GM12875 (cell line): Measurements from ENCODE around the gene POGK.

ENCODE experiments used
- H3K4me3 ChIP-seq: one replicate; pipeline ENCODE4 v1.5.1; 2011; ENCODE audit warnings: low read depth, low read length, control low read depth
- TF ChIP-seq, protein P1 (sequence below): IDR thresholded peaks from 2 replicates; pipeline ENCODE4 v1.5.1; 2011; ENCODE audit warnings: low read depth, mild to moderate bottlenecking, control low read depth, inconsistent platforms, low read length, moderate library complexity, borderline replicate concordance; ENCODE audit not compliant: insufficient read depth

Gene POGK

DNA sequence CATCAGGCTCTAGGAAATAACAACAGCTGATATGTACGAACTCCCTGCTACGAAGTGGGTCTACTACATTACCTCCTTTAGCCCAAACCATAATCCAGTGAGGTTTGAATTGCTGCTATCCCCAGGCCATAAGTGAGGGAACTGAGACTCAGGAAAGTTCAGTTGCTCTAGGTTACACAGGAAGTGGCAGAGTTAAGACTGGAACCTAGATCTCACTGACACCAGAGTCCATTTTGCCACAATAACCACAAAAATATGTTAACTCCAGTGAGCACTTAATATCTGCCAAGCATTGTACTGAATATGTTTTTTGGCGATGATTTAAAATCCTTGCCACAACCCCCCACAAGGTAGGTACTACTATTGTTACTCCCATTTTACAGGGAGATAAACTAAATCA, 45.7 kb downstream of the POGK start:
- H3K4me3 ChIP-seq = no peak overlapping the region
- TF ChIP-seq, protein P1, sequence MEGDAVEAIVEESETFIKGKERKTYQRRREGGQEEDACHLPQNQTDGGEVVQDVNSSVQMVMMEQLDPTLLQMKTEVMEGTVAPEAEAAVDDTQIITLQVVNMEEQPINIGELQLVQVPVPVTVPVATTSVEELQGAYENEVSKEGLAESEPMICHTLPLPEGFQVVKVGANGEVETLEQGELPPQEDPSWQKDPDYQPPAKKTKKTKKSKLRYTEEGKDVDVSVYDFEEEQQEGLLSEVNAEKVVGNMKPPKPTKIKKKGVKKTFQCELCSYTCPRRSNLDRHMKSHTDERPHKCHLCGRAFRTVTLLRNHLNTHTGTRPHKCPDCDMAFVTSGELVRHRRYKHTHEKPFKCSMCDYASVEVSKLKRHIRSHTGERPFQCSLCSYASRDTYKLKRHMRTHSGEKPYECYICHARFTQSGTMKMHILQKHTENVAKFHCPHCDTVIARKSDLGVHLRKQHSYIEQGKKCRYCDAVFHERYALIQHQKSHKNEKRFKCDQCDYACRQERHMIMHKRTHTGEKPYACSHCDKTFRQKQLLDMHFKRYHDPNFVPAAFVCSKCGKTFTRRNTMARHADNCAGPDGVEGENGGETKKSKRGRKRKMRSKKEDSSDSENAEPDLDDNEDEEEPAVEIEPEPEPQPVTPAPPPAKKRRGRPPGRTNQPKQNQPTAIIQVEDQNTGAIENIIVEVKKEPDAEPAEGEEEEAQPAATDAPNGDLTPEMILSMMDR = no peak

DNA sequence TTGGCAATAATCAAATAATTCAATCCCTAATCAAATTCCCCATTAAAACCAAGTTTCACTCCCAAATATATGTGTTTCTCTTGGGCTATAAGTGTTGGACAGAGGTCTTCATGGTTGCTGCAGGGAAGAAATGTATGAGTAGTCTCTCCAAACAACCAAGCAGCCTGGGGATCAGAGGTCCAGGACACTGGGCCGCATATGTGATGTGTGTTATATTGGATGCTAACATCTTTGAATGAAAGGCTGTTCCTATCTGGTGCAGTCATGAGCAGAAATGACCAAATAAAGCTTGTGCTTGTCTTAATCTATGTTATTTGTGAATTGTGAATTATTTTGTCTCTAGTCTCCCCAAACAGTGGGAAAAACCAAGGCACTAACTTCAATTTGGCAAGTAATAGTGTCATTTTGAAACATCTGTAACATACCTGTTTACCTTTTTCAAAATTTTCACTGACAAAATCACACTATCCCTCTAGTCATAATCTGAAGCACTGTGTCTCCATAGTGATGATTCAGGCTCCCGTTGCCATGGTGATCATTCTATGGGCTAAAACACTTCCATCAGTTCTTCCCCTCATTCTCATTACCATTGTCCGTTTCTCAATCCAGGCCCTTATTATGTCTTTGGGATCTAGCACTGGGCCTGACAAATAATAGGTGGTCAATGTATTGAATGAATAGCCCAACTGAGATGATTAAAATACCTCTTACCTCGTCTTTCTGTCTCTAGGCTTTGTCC, 49.3 kb downstream of the POGK start:
- TF ChIP-seq, protein P1 = no peak
- H3K4me3 ChIP-seq = no peak overlapping the region

DNA sequence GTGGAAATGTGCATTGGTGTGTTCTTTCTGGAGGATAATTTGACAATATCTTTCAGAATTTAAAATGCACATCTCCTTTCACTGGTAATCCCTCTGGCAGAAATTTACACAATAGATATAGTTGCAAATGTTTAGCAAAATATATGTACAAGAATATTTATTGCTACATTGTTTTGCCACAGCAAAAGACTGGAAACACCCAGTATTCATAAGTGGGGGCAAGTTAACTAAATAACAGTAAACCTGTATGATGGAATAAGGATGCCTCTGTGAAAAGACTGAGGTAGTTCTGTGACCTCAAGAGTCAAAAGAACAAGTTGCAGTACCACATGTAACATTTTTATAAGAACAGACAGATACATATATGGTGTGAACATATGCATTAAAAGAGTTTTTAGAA, 50.5 kb downstream of the POGK start:
- TF ChIP-seq, protein P1 = no peak
- H3K4me3 ChIP-seq = no peak overlapping the region

DNA sequence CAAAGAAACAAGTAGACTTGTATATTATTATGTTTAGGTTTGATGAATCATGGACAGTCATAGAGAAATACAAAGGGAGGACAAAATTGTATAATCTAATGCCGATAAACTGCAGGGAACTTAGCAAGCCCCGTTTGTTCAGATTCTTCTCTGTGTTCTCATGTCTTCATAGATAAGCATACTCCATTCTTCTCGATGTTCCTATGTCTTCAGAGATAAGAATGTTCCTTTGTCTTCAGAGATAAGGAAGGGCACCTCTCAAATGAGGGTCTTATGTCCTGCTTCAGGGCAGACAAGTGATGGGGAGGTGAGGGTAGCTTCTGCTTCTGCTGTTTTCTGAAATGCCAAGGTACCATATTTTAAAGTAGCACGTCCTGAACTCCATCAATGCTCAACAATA, 56.5 kb downstream of the POGK start:
- TF ChIP-seq, protein P1 = no peak
- H3K4me3 ChIP-seq = no peak overlapping the region

DNA sequence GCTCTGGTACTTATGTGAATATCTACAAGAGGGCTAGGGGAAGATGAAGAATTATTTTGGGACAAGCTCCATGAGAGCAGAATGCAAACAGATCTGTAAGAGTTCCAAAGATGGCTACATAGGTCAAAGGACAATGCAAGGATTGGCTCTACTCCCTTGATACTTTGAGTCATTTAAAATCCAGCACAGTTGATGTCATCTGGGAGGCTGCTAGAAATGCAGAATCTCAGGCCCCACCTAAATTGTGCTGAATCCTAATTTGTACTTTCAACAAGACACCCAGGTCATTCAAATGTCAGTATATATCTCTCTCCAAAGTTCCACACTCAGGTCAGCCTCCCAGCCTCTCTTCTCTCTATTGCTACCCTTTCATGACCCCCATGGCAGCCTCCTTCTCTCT, 60.5 kb downstream of the POGK start:
- TF ChIP-seq, protein P1 = no peak
- no peak overlapping the region for H3K4me3 ChIP-seq

DNA sequence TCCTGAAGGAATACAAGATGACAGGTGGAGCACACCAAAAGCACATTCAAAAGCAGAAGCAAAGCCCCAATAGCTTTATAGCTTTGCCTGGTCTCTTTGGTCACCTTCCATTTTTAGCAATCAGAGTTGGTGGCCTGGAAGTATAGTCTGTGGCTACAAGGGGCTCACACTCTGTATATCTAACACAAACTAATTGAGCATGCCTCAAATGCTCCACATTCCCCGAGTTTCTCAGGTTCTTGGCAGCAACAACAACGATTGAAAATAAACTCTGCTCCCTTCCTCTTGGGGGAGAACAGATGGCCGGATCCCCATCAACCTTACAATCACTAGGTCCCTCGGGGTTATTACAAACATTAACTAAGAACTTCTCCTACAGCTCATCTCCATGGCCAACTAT, 61.7 kb downstream of the POGK start:
- TF ChIP-seq, protein P1 = no peak
- H3K4me3 ChIP-seq = no peak overlapping the region

DNA sequence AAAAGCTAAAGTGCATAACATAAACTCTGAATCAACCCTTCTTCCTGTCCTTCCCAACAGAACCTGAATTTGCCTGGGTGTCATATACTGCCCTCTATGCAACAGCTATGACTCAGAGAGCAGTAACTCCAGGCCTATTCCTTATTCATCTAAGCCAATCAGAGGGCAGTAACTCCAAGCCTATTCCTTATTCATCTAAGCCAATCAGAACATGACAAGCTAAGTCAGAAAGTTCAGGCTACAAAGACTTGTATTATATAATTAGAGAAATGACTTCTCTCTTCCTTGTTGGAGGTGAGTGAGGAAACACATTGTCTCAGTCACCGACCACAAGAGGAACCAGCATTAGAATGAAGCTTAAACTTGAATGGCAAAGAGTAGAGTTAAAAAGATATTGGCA, 63.0 kb downstream of the POGK start:
- TF ChIP-seq, protein P1 = no peak
- no peak overlapping the region for H3K4me3 ChIP-seq
